SK-N-SH treated with all-trans-retinoic acid at 6 μM for 48 hours (cell line): ENCODE data around the gene MUS81.

Experiments used
- ATAC-seq: fragments of 200-7000 bp; cut with Tn5 transposase; 3 replicates; pipeline ENCODE4 v1.9.1; 2020; ENCODE audit warnings: mild to moderate bottlenecking, moderate library complexity
- ARNTL ChIP-seq: fragments of 450-650 bp; formaldehyde crosslinking; IDR thresholded peaks from 2 replicates; pipeline ENCODE4 v1.5.0; 2020; ENCODE audit warnings: low read depth, mild to moderate bottlenecking, moderate library complexity, borderline replicate concordance
- BACH2 ChIP-seq: fragments of 250-450 bp; sonication (Bioruptor Pico); IDR thresholded peaks from 2 replicates; pipeline ENCODE4 v1.9.0; 2021; ENCODE audit warnings: mild to moderate bottlenecking, borderline replicate concordance
- ESRRG ChIP-seq: fragments of 250-450 bp; sonication (Bioruptor Pico); IDR thresholded peaks from 2 replicates; pipeline ENCODE4 v1.6.1; 2021; ENCODE audit warnings: mild to moderate bottlenecking
- GLIS3 ChIP-seq: fragments of 250-450 bp; sonication (Bioruptor Pico); IDR thresholded peaks from 2 replicates; pipeline ENCODE4 v1.5.0; 2020; ENCODE audit warnings: mild to moderate bottlenecking, moderate library complexity
- ISL1 ChIP-seq: fragments of 250-450 bp; sonication (Bioruptor Pico); IDR thresholded peaks from 2 replicates; pipeline ENCODE4 v2.1.2; 2022; ENCODE audit warnings: mild to moderate bottlenecking, moderate library complexity
- OSR1 ChIP-seq: fragments of 250-450 bp; sonication (Bioruptor Pico); IDR thresholded peaks from 2 replicates; pipeline ENCODE4 v1.8.0; 2022; ENCODE audit warnings: moderate library complexity, mild to moderate bottlenecking, inconsistent platforms
- PPARA ChIP-seq: fragments of 250-450 bp; sonication (Bioruptor Pico); IDR thresholded peaks from 2 replicates; pipeline ENCODE4 v1.5.0; 2020; ENCODE audit warnings: mild to moderate bottlenecking, borderline replicate concordance
- RARB ChIP-seq: fragments of 250-450 bp; sonication (Bioruptor Pico); IDR thresholded peaks from 2 replicates; pipeline ENCODE4 v1.8.0; 2021; ENCODE audit warnings: mild to moderate bottlenecking, moderate library complexity
- SNAI2 ChIP-seq: fragments of 250-450 bp; sonication (Bioruptor Pico); IDR thresholded peaks from 2 replicates; pipeline ENCODE4 v1.5.0; 2020; ENCODE audit warnings: mild to moderate bottlenecking, moderate library complexity
- TCF4 ChIP-seq: fragments of 250-450 bp; sonication (Bioruptor Pico); IDR thresholded peaks from 2 replicates; pipeline ENCODE4 v1.8.0; 2021; ENCODE audit warnings: mild to moderate bottlenecking, moderate library complexity, borderline replicate concordance
- TOX ChIP-seq: fragments of 250-450 bp; sonication (Bioruptor Pico); IDR thresholded peaks from 2 replicates; pipeline ENCODE4 v1.8.0; 2021; ENCODE audit warnings: mild to moderate bottlenecking, moderate library complexity, borderline replicate concordance
- ZC3H10 ChIP-seq: fragments of 250-450 bp; sonication (Bioruptor Pico); IDR thresholded peaks from 2 replicates; pipeline ENCODE4 v1.5.1; 2021; ENCODE audit warnings: mild to moderate bottlenecking, moderate library complexity
- ZFP30 ChIP-seq: fragments of 450-650 bp; formaldehyde crosslinking; IDR thresholded peaks from 2 replicates; pipeline ENCODE4 v1.5.0; 2022; ENCODE audit warnings: mild to moderate bottlenecking, moderate library complexity
- ZNF565 ChIP-seq: fragments of 450-650 bp; formaldehyde crosslinking; conservative IDR thresholded peaks from 2 replicates; pipeline ENCODE4 v1.5.0; 2020; ENCODE audit warnings: low read depth, mild to moderate bottlenecking, moderate library complexity
- ZNF70 ChIP-seq: fragments of 450-650 bp; formaldehyde crosslinking; IDR thresholded peaks from 2 replicates; pipeline ENCODE4 v1.5.0; 2020; ENCODE audit warnings: mild to moderate bottlenecking, moderate library complexity
- ZNF8 ChIP-seq: fragments of 450-650 bp; formaldehyde crosslinking; IDR thresholded peaks from 2 replicates; pipeline ENCODE4 v1.5.0; 2020; ENCODE audit warnings: mild to moderate bottlenecking, moderate library complexity
- TF ChIP-seq, protein P1 (sequence below): fragments of 250-450 bp; sonication (Bioruptor Pico); IDR thresholded peaks from 2 replicates; pipeline ENCODE4 v1.5.1; 2021; ENCODE audit warnings: mild to moderate bottlenecking, moderate library complexity
- TF ChIP-seq, protein P2 (sequence below): fragments of 250-450 bp; sonication (Bioruptor Pico); IDR thresholded peaks from 2 replicates; pipeline ENCODE4 v1.5.0; 2020; ENCODE audit warnings: mild to moderate bottlenecking, moderate library complexity
- TF ChIP-seq, protein P3 (sequence below): fragments of 250-450 bp; sonication (Bioruptor Pico); IDR thresholded peaks from 2 replicates; pipeline ENCODE4 v1.5.1; 2020; ENCODE audit warnings: low read depth, mild to moderate bottlenecking, moderate library complexity
- TF ChIP-seq, protein P4 (sequence below): fragments of 250-450 bp; sonication (Bioruptor Pico); IDR thresholded peaks from 2 replicates; pipeline ENCODE4 v1.8.0; 2020; ENCODE audit warnings: mild to moderate bottlenecking, moderate library complexity, borderline replicate concordance
- TF ChIP-seq, protein P5 (sequence below): fragments of 250-450 bp; sonication (Bioruptor Pico); IDR thresholded peaks from 2 replicates; pipeline ENCODE4 v1.8.0; 2021; ENCODE audit warnings: low read depth, mild to moderate bottlenecking, moderate library complexity, borderline replicate concordance

The MUS81 gene

DNA sequence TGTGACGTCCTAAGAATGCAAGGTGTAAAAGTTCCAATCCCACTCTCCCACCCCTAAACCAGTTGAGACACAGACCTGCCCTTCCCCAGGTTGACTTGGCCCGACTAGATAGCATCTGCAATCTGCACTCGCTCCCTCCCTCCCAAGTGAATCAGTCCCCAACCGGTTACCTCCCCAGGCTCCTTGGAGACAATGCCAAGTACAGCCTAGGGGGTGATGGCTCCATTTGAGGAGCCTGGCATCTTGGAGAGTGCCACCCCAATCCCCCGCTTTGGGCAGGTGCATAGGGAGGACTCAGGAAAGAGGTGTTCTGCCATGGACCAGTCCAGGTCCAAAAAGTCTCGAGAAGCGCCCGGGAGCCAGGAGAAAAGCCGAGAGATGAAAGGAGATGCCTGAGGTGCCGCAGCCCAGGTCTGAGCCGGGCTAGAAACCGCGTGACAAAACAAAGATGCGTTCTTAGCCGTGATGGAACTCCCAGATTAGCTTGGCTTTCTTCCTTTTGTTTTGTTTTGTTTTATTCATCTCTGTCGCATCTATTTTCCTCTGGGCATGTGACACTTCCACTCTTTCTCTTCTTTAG, 45.2 kb upstream of the MUS81 start:
- ATAC-seq = no peak
- no peak for TF ChIP-seq SNAI2 (CRISPR knock-in tag)
- no peak for TF ChIP-seq TOX (CRISPR knock-in tag)
- TF ChIP-seq, protein P1, sequence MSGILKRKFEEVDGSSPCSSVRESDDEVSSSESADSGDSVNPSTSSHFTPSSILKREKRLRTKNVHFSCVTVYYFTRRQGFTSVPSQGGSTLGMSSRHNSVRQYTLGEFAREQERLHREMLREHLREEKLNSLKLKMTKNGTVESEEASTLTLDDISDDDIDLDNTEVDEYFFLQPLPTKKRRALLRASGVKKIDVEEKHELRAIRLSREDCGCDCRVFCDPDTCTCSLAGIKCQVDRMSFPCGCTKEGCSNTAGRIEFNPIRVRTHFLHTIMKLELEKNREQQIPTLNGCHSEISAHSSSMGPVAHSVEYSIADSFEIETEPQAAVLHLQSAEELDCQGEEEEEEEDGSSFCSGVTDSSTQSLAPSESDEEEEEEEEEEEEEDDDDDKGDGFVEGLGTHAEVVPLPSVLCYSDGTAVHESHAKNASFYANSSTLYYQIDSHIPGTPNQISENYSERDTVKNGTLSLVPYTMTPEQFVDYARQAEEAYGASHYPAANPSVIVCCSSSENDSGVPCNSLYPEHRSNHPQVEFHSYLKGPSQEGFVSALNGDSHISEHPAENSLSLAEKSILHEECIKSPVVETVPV (CRISPR knock-in tag) = no peak
- TF ChIP-seq PPARA (CRISPR knock-in tag) = no peak
- TF ChIP-seq, protein P2, sequence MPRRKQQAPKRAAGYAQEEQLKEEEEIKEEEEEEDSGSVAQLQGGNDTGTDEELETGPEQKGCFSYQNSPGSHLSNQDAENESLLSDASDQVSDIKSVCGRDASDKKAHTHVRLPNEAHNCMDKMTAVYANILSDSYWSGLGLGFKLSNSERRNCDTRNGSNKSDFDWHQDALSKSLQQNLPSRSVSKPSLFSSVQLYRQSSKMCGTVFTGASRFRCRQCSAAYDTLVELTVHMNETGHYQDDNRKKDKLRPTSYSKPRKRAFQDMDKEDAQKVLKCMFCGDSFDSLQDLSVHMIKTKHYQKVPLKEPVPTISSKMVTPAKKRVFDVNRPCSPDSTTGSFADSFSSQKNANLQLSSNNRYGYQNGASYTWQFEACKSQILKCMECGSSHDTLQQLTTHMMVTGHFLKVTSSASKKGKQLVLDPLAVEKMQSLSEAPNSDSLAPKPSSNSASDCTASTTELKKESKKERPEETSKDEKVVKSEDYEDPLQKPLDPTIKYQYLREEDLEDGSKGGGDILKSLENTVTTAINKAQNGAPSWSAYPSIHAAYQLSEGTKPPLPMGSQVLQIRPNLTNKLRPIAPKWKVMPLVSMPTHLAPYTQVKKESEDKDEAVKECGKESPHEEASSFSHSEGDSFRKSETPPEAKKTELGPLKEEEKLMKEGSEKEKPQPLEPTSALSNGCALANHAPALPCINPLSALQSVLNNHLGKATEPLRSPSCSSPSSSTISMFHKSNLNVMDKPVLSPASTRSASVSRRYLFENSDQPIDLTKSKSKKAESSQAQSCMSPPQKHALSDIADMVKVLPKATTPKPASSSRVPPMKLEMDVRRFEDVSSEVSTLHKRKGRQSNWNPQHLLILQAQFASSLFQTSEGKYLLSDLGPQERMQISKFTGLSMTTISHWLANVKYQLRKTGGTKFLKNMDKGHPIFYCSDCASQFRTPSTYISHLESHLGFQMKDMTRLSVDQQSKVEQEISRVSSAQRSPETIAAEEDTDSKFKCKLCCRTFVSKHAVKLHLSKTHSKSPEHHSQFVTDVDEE (CRISPR knock-in tag) = no peak
- TF ChIP-seq ISL1 (CRISPR knock-in tag) = no peak
- TF ChIP-seq TCF4 (CRISPR knock-in tag) = no peak
- no peak for TF ChIP-seq RARB (CRISPR knock-in tag)
- no peak for TF ChIP-seq ZNF70
- TF ChIP-seq ESRRG (CRISPR knock-in tag) = no peak
- TF ChIP-seq ZNF565 (CRISPR knock-in tag) = no peak
- no peak for TF ChIP-seq ZNF8 (CRISPR knock-in tag)
- no peak for TF ChIP-seq ZFP30 (CRISPR knock-in tag)
- TF ChIP-seq GLIS3 (CRISPR knock-in tag) = no peak
- no peak for TF ChIP-seq OSR1
- TF ChIP-seq, protein P3, sequence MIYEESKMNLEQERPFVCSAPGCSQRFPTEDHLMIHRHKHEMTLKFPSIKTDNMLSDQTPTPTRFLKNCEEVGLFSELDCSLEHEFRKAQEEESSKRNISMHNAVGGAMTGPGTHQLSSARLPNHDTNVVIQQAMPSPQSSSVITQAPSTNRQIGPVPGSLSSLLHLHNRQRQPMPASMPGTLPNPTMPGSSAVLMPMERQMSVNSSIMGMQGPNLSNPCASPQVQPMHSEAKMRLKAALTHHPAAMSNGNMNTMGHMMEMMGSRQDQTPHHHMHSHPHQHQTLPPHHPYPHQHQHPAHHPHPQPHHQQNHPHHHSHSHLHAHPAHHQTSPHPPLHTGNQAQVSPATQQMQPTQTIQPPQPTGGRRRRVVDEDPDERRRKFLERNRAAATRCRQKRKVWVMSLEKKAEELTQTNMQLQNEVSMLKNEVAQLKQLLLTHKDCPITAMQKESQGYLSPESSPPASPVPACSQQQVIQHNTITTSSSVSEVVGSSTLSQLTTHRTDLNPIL (CRISPR knock-in tag) = no peak
- TF ChIP-seq, protein P4, sequence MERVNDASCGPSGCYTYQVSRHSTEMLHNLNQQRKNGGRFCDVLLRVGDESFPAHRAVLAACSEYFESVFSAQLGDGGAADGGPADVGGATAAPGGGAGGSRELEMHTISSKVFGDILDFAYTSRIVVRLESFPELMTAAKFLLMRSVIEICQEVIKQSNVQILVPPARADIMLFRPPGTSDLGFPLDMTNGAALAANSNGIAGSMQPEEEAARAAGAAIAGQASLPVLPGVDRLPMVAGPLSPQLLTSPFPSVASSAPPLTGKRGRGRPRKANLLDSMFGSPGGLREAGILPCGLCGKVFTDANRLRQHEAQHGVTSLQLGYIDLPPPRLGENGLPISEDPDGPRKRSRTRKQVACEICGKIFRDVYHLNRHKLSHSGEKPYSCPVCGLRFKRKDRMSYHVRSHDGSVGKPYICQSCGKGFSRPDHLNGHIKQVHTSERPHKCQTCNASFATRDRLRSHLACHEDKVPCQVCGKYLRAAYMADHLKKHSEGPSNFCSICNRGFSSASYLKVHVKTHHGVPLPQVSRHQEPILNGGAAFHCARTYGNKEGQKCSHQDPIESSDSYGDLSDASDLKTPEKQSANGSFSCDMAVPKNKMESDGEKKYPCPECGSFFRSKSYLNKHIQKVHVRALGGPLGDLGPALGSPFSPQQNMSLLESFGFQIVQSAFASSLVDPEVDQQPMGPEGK (CRISPR knock-in tag) = no peak
- no peak for TF ChIP-seq ZC3H10

DNA sequence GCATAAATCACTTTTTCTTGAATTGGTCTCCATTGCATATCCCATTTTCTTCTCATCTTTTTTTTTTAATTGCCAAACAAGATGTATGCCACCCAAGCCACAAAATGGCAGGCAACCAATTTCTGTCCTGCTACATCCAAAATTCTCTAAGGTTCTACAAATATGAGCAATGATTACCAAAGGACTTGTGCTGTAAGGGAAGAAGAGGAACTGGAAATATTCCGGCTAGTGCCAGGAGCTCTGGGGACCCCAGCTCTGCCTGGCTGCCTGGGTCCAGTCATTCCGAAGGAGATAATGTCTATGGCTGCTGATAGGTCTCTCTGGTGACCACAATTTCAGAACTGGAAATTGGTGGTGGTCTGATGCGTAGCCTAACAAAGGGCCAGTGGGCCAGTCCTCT, 43.5 kb upstream of the MUS81 start:
- no peak for ATAC-seq
- TF ChIP-seq TCF4 (CRISPR knock-in tag) (no peak), PPARA (CRISPR knock-in tag) (no peak), GLIS3 (CRISPR knock-in tag) (no peak), SNAI2 (CRISPR knock-in tag) (no peak), ZNF70 (no peak), ESRRG (CRISPR knock-in tag) (no peak), ISL1 (CRISPR knock-in tag) (no peak), OSR1 (no peak), ZC3H10 (no peak), ARNTL (no peak), BACH2 (no peak)
- TF ChIP-seq, protein P4 (CRISPR knock-in tag) = no peak
- TF ChIP-seq, protein P3 (CRISPR knock-in tag) = no peak
- TF ChIP-seq, protein P5, sequence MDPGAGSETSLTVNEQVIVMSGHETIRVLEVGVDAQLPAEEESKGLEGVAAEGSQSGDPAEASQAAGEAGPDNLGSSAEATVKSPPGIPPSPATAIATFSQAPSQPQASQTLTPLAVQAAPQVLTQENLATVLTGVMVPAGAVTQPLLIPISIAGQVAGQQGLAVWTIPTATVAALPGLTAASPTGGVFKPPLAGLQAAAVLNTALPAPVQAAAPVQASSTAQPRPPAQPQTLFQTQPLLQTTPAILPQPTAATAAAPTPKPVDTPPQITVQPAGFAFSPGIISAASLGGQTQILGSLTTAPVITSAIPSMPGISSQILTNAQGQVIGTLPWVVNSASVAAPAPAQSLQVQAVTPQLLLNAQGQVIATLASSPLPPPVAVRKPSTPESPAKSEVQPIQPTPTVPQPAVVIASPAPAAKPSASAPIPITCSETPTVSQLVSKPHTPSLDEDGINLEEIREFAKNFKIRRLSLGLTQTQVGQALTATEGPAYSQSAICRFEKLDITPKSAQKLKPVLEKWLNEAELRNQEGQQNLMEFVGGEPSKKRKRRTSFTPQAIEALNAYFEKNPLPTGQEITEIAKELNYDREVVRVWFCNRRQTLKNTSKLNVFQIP (CRISPR knock-in tag) = no peak
- TF ChIP-seq, protein P1 (CRISPR knock-in tag) = no peak
